Middle frontal gyrus (tissue), 1 donor: ENCODE data around the gene SLC24A3.

ENCODE experiments used
- DNase-seq: peaks from one replicate; pipeline ENCODE4 v3.0.0-alpha.2; 2015; ENCODE audit warnings: low spot score; ENCODE audit errors: extremely low spot score

The SLC24A3 gene

GRCh38 chr20:19236371-19237055, 24.1 kb downstream of the SLC24A3 start:
- no peak for DNase-seq

DNA sequence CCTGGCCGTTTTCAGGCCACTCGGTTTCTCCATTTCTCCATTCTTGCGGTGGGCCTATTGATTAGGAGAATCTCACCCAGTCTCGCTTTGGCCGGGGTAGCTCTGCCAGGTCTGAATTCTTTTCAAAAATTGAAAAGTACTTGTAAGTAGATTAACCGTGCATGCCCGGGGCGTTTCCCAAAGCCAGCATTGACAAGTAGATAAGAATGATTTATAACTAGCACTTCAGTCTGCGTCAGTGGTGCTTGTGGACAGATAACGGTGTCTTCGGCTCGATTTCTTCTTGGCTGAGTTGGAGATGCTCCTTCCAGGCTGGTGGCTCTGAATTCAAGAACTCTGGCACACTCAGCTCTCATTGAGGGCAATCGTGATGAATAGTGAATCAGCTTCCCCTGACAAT, 29.0 kb downstream of the SLC24A3 start:
- no peak for DNase-seq

GRCh38 chr20:19244291-19244690, 31.8 kb downstream of the SLC24A3 start:
- no peak for DNase-seq

DNA sequence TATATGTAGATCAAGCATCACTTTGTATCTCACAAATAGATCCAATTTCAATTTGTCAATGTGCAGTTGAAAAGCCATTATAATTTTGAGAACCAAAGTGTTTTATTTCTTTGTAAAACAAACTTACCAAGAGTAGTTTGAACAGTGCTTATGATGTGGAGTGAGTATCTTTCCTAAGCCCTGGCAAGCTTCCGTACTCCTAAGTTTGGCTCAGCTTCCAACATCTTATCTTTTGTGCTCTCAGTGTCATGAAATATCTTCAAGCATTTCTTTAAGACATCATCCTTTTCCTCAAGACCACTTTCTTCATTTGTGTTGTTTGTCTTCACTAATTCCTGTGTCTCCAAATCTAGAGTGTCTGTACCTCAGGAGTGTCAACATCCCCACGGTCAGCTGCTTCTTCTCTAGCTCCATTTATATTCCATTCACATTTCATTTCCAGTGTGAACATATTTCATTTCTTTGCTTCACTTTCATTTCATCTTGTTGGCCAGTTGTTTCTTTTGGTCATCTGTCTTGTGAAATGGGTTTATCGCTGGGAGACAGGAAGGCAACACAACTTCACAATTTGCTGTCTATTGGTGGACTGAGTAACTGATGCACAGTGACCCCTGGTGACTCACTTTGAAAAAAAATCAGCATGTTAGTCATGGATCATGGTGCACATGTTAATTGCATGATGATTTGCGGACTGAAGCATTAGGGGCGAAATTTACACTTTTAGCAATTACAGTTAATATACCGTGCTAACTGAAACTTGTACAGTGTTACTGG, 36.9 kb downstream of the SLC24A3 start:
- DNase-seq: no peak

DNA sequence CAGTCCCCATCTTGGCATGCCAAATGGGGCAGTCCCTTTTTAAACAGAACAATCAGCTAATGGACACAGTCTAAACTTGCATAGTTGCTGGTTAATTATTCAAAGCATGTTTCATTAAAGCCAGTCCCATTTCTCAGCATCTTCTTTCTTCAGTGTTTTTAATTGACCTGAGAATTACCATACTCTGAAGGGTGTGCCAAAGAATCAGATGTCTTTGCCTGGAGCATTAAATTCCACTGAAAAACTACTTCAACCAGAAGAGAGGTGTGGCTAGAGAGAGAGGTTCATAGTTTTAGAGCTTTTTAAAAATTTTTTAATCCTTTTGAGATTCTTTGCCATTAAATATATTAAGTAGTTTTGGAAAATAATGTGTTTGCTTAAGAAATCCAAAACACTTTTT, 37.9 kb downstream of the SLC24A3 start:
- no peak for DNase-seq

DNA sequence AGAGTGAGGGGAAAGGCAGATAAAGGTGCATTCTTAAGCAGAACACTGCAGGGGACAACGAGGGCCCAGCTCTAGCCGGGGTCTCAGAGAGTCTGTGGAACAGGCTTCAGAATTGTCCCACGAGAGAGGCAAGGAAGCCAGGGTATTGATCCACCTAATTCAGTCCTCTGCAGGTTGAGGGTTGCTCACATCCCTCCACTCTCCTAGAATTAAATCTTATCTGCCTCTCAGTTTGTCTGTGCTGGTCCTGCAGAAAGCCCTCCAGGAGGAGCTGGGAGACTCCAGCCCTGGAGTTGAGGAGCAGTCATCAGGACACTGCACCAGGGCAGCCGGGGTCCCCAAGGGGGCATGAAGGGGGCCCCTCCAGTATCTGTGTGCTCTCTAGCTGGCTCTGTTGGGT, 39.1 kb downstream of the SLC24A3 start:
- DNase-seq: no peak

DNA sequence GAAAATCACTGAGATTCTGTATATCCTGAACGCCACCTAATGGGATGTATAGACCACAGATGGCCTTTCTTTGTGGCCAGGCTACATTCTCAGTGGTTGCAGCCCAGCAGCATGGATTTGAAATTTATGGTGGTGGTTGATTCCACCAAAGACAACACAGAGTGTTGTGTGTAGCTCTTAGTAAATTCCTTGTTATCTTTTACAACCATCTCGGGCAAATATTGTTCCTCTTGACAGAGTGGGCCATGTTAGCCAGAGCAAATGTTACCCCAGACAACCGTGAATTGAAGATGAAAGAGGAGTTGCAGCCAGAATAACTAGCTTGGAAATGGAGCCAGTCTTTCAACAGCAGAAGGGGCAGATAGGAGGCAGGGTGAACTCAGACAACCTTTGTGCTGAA, 39.5 kb downstream of the SLC24A3 start:
- DNase-seq: no peak

DNA sequence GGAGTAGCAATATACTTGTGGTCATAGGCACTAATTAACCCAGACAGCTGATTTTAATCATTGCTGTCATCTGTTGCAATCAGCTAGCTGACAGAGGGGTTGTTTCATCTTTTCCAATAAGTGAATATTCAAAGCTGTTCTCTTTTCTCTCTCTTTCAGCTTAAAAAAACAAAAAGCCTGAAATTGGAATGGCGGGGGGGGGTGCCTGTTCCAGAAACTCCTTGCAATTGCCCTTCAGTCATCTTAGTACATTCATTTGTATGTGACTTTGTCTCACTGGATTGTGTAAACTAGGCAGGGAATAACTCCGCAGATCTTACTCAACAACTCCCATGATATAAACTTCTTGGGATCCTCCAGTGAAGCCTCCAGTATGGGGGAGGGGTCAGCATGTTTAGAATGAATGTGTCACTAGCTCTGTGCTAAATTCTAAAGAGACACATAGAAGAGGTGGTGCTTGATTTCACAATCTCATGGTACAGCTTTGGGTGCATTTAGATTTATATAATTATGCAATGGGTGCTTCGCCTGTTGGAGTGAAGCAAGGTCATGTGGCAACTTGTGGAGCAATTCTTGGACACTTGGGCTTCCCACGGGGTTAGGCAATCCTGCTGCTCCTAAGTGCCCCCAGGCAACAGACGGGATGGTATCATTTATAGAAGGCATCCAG, 40.1 kb downstream of the SLC24A3 start:
- DNase-seq: no peak

DNA sequence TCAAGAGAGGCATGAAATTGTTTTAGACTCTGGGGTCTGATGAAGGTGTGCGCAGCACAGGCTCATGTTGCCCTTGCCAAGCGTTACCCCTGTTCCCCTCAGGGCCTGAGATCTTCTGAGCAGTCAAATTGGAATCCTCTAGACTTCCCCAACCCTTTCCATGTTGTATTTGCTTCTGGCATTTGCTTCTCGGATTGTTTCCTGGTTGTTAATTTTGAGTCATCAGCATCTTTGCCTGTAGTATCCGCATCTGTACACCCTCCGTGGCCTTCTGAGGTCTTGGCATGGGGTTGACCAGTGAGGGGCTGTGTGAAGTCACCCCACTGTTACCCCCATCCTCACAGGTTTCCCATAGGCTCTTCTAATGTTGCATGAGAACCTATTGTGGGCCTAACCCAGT, 40.9 kb downstream of the SLC24A3 start:
- no peak for DNase-seq

DNA sequence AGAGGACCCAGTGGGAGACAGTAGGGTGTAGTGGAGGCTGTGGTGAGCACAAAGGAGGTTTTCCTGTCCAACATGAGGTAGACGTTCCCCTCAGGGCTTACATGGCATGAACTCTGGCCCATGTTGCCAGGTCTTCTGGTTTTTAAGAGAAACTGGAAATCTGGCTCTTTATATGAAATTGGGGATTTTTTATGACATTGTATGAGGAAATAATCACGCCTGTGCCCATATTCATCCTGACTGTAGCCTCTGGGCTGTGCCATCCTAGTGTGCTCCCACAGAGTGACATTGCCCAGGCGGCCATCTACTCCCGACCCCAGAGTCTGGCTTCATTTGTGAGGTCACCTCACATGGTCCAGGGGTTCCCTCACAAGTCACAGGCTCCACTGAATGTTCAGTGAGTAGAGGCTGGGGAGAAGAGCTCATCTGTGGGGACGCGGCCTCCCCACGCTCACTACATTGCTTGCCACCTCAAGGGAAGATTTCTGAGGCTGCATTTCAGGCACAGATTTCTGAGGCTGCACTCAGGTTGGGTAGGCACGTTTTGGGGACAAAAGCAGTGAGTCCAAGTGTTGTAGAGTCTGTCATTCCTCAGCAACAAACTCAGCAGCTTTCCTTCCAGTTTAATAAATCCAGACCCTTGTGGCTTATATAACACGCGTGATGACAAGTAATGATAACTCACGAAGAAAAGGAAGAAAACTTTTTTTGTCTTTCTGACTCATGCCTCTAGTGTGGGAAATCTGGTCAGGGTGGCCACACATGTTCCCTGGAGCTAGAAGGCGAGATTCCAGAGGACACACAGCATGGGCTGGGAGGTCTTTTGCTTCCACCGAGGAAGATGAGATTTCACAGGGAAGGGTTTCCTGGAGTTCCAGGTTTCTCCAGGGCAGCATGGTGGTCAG, 41.7 kb downstream of the SLC24A3 start:
- no peak for DNase-seq

- DNase-seq: no peak
These were observed 42.5 kb downstream of the SLC24A3 start for GRCh38 chr20:19254956-19255355.

GRCh38 chr20:19256085-19256484, 43.6 kb downstream of the SLC24A3 start:
- DNase-seq: no peak

- no peak for DNase-seq
These were observed 44.6 kb downstream of the SLC24A3 start for GRCh38 chr20:19256906-19257595.

DNA sequence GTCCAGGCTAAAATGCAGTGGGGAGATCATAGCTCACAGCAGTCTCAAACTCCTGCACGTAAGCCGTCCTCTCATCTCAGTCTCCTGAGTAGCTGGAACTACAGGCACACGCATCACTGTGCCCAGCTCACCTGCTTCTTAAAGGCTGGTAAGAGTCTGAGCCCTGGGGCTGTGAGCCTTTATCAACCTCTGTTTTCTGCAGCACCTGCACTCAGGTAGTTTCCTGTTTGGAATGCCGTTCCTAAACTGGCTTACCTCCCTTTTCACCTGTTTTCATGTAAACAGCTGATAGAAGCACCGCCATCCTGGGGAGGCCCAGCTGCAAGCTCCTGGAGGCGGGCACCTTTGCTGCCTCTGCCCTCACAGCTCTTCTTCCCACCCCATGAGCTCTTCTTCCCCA, 45.4 kb downstream of the SLC24A3 start:
- no peak for DNase-seq

DNA sequence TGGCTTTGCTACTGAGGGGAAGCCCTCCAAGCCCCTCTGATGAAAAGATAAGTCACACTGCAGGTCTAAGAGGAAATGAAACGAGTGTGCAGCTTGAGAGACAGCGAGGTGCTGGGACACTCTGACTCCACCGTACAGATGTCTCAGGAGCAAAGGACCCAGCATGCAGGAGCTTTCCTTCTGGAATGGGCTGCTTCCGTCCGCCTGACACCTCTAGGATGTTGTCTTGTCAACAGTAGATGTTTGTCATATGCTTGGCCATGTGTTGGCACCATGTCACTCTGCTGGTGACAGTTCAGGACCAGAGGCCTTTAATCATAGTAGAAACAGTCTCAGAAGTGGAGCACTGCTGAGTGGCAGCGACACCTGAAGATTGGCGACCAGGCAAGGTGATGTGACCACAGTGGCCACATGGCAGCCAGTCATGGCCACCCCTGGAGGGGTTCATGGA, 46.7 kb downstream of the SLC24A3 start:
- DNase-seq: no peak

DNA sequence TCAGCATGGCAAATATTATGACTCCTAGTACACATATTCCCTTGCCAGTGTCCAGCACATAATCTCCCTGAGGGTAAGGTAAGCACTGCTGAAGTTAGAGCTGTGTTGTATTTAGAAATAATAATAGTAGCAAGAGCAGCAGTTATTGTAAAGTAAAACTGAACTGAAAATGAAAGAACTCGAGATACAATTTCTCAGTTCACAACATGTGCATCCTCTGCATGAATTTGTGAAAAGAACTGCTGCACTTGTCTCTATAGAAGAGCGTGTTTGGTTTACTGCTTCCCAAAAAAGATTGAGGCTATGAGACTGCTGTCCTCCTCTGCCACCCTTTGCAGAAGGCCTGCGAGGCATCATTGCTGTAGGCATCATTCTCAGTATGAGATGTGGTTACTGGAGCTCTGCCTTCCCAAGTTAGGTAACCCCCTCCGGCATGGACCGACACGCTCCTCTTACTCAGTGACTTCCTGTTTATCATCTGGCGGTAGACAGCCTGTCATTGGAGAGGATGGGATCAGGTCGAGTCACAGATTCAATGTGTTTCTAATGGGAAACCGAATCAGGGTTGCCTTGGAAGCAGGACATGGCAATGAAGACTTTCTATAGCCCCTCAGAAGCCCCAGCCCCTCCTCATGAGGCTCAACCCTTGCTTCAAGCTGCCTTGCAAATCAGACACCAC, 48.1 kb downstream of the SLC24A3 start:
- no peak for DNase-seq

GRCh38 chr20:19264191-19264590, 51.7 kb downstream of the SLC24A3 start:
- no peak for DNase-seq

GRCh38 chr20:19265646-19266374, 53.4 kb downstream of the SLC24A3 start:
- DNase-seq: no peak

DNA sequence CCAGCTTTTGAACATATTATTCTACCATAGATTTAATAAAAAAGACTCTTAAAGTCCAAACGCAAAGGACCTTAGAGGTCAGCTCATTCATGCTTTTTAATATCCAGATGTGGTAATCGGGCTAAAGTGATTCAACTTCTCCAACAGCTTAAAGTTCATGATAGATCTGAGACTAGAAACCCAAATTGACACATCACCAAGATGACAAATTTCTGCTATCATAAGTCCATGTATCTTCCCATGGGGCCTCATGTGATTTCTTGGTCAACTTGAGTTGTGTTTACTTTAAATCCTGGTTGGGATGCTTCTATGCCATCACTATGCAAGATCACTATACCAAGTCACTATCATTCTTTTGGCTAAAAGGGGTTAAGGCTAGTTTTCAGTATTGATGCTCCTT, 56.0 kb downstream of the SLC24A3 start:
- DNase-seq: no peak
